ENCODE measurements around the gene CLDN9.
A peak's percentile ranks its signal among the peaks of the same experiment; 100 is the strongest.

CLDN9 gene

GRCh38 chr16:3022208-3022683 is 9.5 kb downstream of the CLDN9 start:
- no peak for TF ChIP-seq CTCF (IDR thresholded peaks at IDR 0.05; ENCODE audit: control insufficient read depth, insufficient read depth, low read depth, low read length, missing control alignments)
- DNase-seq (ENCODE audit: low read depth), result peak; percentile 86
- H3K4me3 ChIP-seq (ENCODE audit: control insufficient read depth, low read depth, low read length), result peak overlapping the region; percentile 82

GRCh38 chr16:3022684-3023414 is 10.1 kb downstream of the CLDN9 start:
- no peak for TF ChIP-seq CTCF (IDR thresholded peaks at IDR 0.05; ENCODE audit: control insufficient read depth, insufficient read depth, low read depth, low read length, missing control alignments)
- DNase-seq (ENCODE audit: low read depth), result no peak
- peak overlapping the region; percentile 62 for H3K4me3 ChIP-seq (ENCODE audit: control insufficient read depth, low read depth, low read length)

- H3K4me3 ChIP-seq (ENCODE audit: control insufficient read depth, low read depth, low read length), result peak overlapping the region; percentile 62
- peak; percentile 49 for DNase-seq (ENCODE audit: low read depth)
- no peak for TF ChIP-seq CTCF (IDR thresholded peaks at IDR 0.05; ENCODE audit: control insufficient read depth, insufficient read depth, low read depth, low read length, missing control alignments)
These were observed 10.6 kb downstream of the CLDN9 start for GRCh38 chr16:3023415-3023668.

- no peak for TF ChIP-seq CTCF (IDR thresholded peaks at IDR 0.05; ENCODE audit: control insufficient read depth, insufficient read depth, low read depth, low read length, missing control alignments)
- DNase-seq (ENCODE audit: low read depth), result peak; percentile 90
- peak within 1 kb of the TSS; percentile 62 for H3K4me3 ChIP-seq (ENCODE audit: control insufficient read depth, low read depth, low read length)
These were observed 11.2 kb downstream of the CLDN9 start, which contains the start of the genes HCFC1R1 and THOC6 for GRCh38 chr16:3023669-3024478. HCFC1R1 (minus strand) TSS chr16:3023942; CDS start chr16:3023941, 1 bp downstream. THOC6 (plus strand) TSS chr16:3024035; CDS start chr16:3024327, 292 bp downstream.

DNA sequence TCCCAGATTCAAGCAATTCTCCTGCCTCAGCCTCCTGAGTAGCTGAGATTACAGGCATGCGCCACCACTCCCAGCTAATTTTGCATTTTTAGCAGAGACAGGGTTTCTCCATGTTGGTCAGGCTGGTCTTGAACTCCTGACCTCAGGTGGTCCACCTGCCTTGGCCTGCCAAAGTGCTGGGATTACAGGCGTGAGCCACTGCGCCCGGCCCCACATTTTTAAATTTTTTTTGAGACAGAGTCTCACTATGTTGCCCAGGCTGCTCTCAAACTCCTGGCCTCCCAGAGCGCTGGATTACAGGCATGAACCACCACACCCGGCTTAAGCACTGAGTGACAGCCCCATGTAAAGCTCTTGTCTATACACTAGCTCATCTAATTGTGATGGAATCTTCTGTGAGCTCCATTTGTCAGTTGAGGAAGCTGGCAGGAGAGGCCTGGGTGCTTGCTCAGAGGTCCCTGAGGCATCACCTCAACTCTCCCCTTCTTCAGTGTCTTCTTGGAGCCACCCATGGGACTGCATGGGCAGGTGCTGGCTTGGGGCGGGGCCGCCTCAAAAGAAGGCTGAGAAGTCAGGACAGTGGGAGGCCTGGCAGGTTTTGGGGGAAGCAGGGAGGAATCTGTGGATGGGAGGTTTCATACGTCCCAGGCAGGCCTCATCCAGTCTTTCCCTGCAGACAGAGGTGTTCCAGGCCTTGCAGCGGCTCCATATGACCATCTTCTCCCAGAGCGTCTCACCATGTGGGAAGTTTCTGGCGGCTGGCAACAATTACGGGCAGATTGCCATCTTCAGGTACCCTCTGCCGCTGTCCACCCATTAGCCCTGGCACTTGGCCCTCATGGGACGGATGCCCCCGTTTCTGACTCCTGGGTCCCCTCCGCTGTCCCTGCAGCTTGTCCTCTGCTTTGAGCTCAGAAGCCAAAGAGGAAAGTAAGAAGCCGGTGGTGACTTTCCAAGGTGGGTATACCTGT is 12.6 kb downstream of the CLDN9 start:
- TF ChIP-seq CTCF (IDR thresholded peaks at IDR 0.05; ENCODE audit: control insufficient read depth, insufficient read depth, low read depth, low read length, missing control alignments), result no peak
- H3K4me3 ChIP-seq (ENCODE audit: control insufficient read depth, low read depth, low read length), result no peak overlapping the region
- DNase-seq (ENCODE audit: low read depth), result no peak

- H3K4me3 ChIP-seq (ENCODE audit: control insufficient read depth, low read depth, low read length), result no peak overlapping the region
- no peak for TF ChIP-seq CTCF (IDR thresholded peaks at IDR 0.05; ENCODE audit: control insufficient read depth, insufficient read depth, low read depth, low read length, missing control alignments)
- no peak for DNase-seq (ENCODE audit: low read depth)
These were observed 13.3 kb downstream of the CLDN9 start for GRCh38 chr16:3026003-3026378.

Measured in AG09309 (cell line).